A549 (cell line): ENCODE data around the gene NTNG2. TPM values are rescaled to one million over a fixed set of nuclear protein-coding genes. Genes with fewer than 3 reads are reported as not detected.

Experiments used
- ATAC-seq, 2 experiments: fragments of 200-7000 bp in 1 of 2; fragments of >200 bp in 1 of 2; cut with Nextera tagmentation in 1 of 2; cut with Tn5 transposase in 1 of 2; 3 replicates each; pipeline versions ENCODE4 v1.8.0 to v1.9.1; 2018 to 2020; ENCODE audit warnings: mild to moderate bottlenecking in 1 of 2, moderate library complexity in 1 of 2
- CTCF ChIA-PET: fragments of 300-600 bp; sonication (Branson Sonifier 250); formaldehyde crosslinking; extraction: SDS; loops from one replicate; lab custom pipeline; 2021; ENCODE audit warnings: antibody characterized with exemption, inconsistent platforms; lab: Yijun Ruan, JAX
- POLR2A ChIA-PET: fragments of 350-600 bp; formaldehyde crosslinking; extraction: SDS; loops from one replicate; lab custom pipeline; 2021; ENCODE audit warnings: antibody characterized with exemption, inconsistent platforms; lab: Yijun Ruan, JAX
- DNase-seq, 2 experiments: peaks; one replicate each; pipeline versions ENCODE4 v3.0.0 to v3.0.0-alpha.2; 2011 to 2016; ENCODE audit warnings: low read depth in 1 of 2, low spot score in 1 of 2
- FAIRE-seq: peaks from 2 replicates; lab custom pipeline; 2011; peaks lifted over from hg19 to GRCh38; lab: Jason Lieb, UNC
- H3K27ac ChIP-seq, 2 experiments: fragments of >200 bp; sonication (Bioruptor Twin); formaldehyde crosslinking; 3 replicates each; pipeline ENCODE4 v1.5.1; 2016 to 2017
- H3K4me1 ChIP-seq: fragments of >200 bp; sonication (Bioruptor Twin); formaldehyde crosslinking; 3 replicates; pipeline ENCODE4 v1.6.1; 2016
- H3K4me2 ChIP-seq: fragments of >200 bp; sonication (Bioruptor Twin); formaldehyde crosslinking; 3 replicates; pipeline ENCODE4 v1.6.1; 2016
- H3K4me3 ChIP-seq: fragments of >200 bp; sonication (Bioruptor Twin); formaldehyde crosslinking; 3 replicates; pipeline ENCODE4 v1.5.1; 2016
- H3K9me3 ChIP-seq: fragments of >200 bp; sonication (Bioruptor Twin); formaldehyde crosslinking; 3 replicates; pipeline ENCODE4 v1.6.1; 2016
- CBX2 ChIP-seq: fragments of 200-600 bp; sonication (generic); IDR thresholded peaks from 2 replicates; pipeline ENCODE4 v1.6.1; 2016; ENCODE audit warnings: low read depth, mild to moderate bottlenecking, borderline replicate concordance
- CHD2 ChIP-seq: fragments of 150-350 bp; IDR thresholded peaks from 2 replicates; pipeline ENCODE4 v1.6.1; 2014; ENCODE audit warnings: low read length; ENCODE audit not compliant: partially characterized antibody
- ESRRA ChIP-seq: fragments of 150-350 bp; IDR thresholded peaks from 2 replicates; pipeline ENCODE4 v1.6.1; 2014; ENCODE audit warnings: mild to moderate bottlenecking, low read length, borderline replicate concordance
- FOSB ChIP-seq: fragments of 250-450 bp; sonication (Bioruptor Pico); IDR thresholded peaks from 2 replicates; pipeline ENCODE4 v1.5.0; 2020; ENCODE audit warnings: mild to moderate bottlenecking, moderate library complexity
- FOSL2 ChIP-seq, 2 experiments: fragments of 450-650 bp in 1 of 2; fragments of >200 bp in 1 of 2; sonication (Bioruptor Twin) in 1 of 2; formaldehyde crosslinking; IDR thresholded peaks; 2 replicates each; pipeline versions ENCODE4 v1.5.0 to v1.6.1; 2016 to 2020; ENCODE audit warnings: mild to moderate bottlenecking in 1 of 2, moderate library complexity in 1 of 2
- GATA3 ChIP-seq: IDR thresholded peaks from 2 replicates; pipeline ENCODE4 v1.6.1; 2012; ENCODE audit warnings: borderline replicate concordance
- HDAC2 ChIP-seq: fragments of 200-600 bp; sonication (generic); IDR thresholded peaks from 2 replicates; pipeline ENCODE4 v1.6.1; 2016
- HOXB5 ChIP-seq: fragments of 250-450 bp; sonication (Bioruptor Pico); IDR thresholded peaks from 2 replicates; pipeline ENCODE4 v1.5.0; 2020; ENCODE audit warnings: mild to moderate bottlenecking, moderate library complexity
- JUNB ChIP-seq: fragments of >200 bp; sonication (Bioruptor Twin); formaldehyde crosslinking; IDR thresholded peaks from 2 replicates; pipeline ENCODE4 v1.6.1; 2016
- KDM1A ChIP-seq: fragments of 200-600 bp; sonication (generic); IDR thresholded peaks from 2 replicates; pipeline ENCODE4 v1.6.1; 2016; ENCODE audit warnings: low read depth, mild to moderate bottlenecking
- MYC ChIP-seq: IDR thresholded peaks from 2 replicates; pipeline ENCODE4 v1.6.1; 2012; ENCODE audit warnings: mild to moderate bottlenecking, inconsistent platforms, low read length, improper control_type of control experiment, borderline replicate concordance
- NFE2L2 ChIP-seq: fragments of 150-350 bp; conservative IDR thresholded peaks from 2 replicates; pipeline ENCODE4 v1.6.1; 2014; ENCODE audit warnings: low read length
- NR3C1 ChIP-seq: fragments of >200 bp; sonication (Bioruptor Twin); formaldehyde crosslinking; IDR thresholded peaks from 3 replicates; pipeline ENCODE4 v1.6.1; 2017
- RARB ChIP-seq: fragments of 250-450 bp; sonication (Bioruptor Pico); IDR thresholded peaks from 2 replicates; pipeline ENCODE4 v1.8.0; 2021; ENCODE audit warnings: mild to moderate bottlenecking, moderate library complexity
- SMC3 ChIP-seq: fragments of >200 bp; sonication (Bioruptor Twin); formaldehyde crosslinking; IDR thresholded peaks from 3 replicates; pipeline ENCODE4 v1.6.1; 2018; ENCODE audit warnings: inconsistent platforms
- SREBF2 ChIP-seq: fragments of 450-650 bp; IDR thresholded peaks from 2 replicates; pipeline ENCODE4 v1.6.1; 2014; ENCODE audit warnings: mild to moderate bottlenecking, moderate library complexity
- ZC3H11A ChIP-seq: fragments of 450-650 bp; IDR thresholded peaks from 2 replicates; pipeline ENCODE4 v1.6.1; 2014; ENCODE audit warnings: antibody characterized with exemption, mild to moderate bottlenecking
- ZNF302 ChIP-seq: fragments of 250-450 bp; sonication (Bioruptor Pico); IDR thresholded peaks from 2 replicates; pipeline ENCODE4 v1.9.0; 2021; ENCODE audit warnings: inconsistent platforms, mild to moderate bottlenecking, moderate library complexity
- WGBS: methylation state at CpG from one replicate; pipeline ENCODE4 v1.1.6; 2017; ENCODE audit errors: missing lambda C conversion rate; 5-methylcytosine and 5-hydroxymethylcytosine counted together
- polyA plus RNA-seq, 4 experiments: library from polyadenylated mRNA; depleted of rRNA in 3 of 4; stranded (reverse); fragments of >200 nt; fragmentation: RNase III in 1 of 4; extraction: RNeasy Plus Mini Kit Qiagen cat#74134 plus additional on column Dnase treatment in 1 of 4; gene quantifications; 2 replicates in 3 of 4; 3 replicates in 1 of 4; pipeline ENCODE4 v1.2.3, GENCODE V29; 2011 to 2017
- TF ChIP-seq, protein P1 (sequence below): IDR thresholded peaks from 2 replicates; pipeline ENCODE4 v1.6.1; 2012
- TF ChIP-seq, protein P2 (sequence below): fragments of 200-600 bp; sonication (generic); IDR thresholded peaks from 2 replicates; pipeline ENCODE4 v1.6.1; 2016; ENCODE audit warnings: antibody characterized with exemption, mild to moderate bottlenecking, moderate library complexity
- TF ChIP-seq, protein P3 (sequence below): fragments of 150-350 bp; IDR thresholded peaks from 2 replicates; pipeline ENCODE4 v1.6.1; 2014; ENCODE audit warnings: low read depth, mild to moderate bottlenecking, low read length

NTNG2 gene
- polyA plus RNA-seq, 2 of the 4 experiments (the other 2 are of a cell fraction): 0.52 to 1.0 TPM

DNA sequence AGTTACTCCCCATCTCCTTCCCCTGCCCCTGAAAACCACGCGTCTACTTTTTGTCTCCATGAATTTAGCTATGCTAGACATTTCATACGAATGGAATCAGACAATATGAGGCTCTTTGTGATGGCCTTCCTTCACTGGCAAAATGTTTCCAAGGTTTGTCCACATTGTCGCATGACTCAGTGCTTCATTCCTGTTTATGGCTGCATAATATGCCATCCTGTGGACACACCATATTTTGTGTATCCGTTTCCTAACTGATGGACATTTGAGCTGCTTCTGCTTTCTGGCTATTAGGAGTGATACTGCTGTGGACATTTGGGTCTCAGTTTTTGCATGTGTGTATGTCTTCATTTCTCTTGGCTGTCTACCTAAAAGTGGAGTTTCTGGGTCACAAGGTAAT, 14.5 kb downstream of the NTNG2 start:
- H3K9me3 ChIP-seq: no peaks in the 10 kb centered on the region
- no peak overlapping the region for H3K4me3 ChIP-seq
- DNase-seq (no peak), ATAC-seq (no peak), FAIRE-seq (no peak)
- CTCF ChIA-PET: interaction anchor here (0.7 to 1.5 kb wide), 6 partner anchors 8 to 92 kb away, joined by 3 to 10 read pairs (median 3); no protein-coding TSS in a partner anchor
- WGBS: 77% methylated on average over 5 of the region's 5 CpGs
- POLR2A ChIA-PET: no interaction called here
- H3K4me1 ChIP-seq: no peaks in the 10 kb centered on the region
- no peak overlapping the region for H3K4me2 ChIP-seq
- TF ChIP-seq GATA3: no peak
- TF ChIP-seq NFE2L2: no peak
- no peak for TF ChIP-seq FOSB (CRISPR knock-in tag)
- no peak for TF ChIP-seq ESRRA
- TF ChIP-seq MYC: no peak
- TF ChIP-seq, protein P1, sequence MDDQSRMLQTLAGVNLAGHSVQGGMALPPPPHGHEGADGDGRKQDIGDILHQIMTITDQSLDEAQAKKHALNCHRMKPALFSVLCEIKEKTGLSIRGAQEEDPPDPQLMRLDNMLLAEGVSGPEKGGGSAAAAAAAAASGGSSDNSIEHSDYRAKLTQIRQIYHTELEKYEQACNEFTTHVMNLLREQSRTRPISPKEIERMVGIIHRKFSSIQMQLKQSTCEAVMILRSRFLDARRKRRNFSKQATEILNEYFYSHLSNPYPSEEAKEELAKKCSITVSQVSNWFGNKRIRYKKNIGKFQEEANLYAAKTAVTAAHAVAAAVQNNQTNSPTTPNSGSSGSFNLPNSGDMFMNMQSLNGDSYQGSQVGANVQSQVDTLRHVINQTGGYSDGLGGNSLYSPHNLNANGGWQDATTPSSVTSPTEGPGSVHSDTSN: no peak
- no peak for TF ChIP-seq HDAC2
- no peak for TF ChIP-seq HOXB5 (CRISPR knock-in tag)
- TF ChIP-seq CHD2: no peak
- TF ChIP-seq ZNF302 (CRISPR knock-in tag): no peak
- TF ChIP-seq JUNB: no peak
- TF ChIP-seq CBX2: no peak
- TF ChIP-seq, protein P2, sequence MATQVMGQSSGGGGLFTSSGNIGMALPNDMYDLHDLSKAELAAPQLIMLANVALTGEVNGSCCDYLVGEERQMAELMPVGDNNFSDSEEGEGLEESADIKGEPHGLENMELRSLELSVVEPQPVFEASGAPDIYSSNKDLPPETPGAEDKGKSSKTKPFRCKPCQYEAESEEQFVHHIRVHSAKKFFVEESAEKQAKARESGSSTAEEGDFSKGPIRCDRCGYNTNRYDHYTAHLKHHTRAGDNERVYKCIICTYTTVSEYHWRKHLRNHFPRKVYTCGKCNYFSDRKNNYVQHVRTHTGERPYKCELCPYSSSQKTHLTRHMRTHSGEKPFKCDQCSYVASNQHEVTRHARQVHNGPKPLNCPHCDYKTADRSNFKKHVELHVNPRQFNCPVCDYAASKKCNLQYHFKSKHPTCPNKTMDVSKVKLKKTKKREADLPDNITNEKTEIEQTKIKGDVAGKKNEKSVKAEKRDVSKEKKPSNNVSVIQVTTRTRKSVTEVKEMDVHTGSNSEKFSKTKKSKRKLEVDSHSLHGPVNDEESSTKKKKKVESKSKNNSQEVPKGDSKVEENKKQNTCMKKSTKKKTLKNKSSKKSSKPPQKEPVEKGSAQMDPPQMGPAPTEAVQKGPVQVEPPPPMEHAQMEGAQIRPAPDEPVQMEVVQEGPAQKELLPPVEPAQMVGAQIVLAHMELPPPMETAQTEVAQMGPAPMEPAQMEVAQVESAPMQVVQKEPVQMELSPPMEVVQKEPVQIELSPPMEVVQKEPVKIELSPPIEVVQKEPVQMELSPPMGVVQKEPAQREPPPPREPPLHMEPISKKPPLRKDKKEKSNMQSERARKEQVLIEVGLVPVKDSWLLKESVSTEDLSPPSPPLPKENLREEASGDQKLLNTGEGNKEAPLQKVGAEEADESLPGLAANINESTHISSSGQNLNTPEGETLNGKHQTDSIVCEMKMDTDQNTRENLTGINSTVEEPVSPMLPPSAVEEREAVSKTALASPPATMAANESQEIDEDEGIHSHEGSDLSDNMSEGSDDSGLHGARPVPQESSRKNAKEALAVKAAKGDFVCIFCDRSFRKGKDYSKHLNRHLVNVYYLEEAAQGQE: no peak
- no peak for TF ChIP-seq KDM1A
- H3K27ac ChIP-seq: no peak overlapping the region

DNA sequence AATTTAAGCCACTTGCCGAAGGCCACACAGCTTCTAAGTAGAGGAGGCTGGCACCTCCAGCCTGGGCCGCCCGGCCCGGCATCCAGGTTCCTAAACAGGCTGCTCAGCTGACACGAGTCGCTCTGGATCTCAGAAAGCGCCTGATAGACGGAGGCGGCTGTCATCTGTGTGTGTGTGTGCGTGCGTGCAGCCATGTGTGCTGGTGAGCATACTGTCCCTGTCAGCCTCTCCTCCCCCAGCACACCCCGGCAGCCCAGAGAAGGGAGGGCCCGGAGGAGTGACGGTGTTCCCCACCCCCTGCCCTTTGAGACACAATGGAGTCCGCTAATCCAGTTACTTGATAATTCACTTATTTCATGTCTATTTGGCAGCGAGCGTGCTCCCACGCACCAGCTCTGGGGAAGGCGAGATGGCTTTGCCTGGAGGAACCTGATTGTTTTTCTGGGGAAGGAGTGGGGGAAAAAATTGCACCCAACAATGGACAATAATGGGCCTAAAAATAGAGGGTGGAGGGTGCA, 20.0 kb downstream of the NTNG2 start:
- no peak for ATAC-seq
- Histone ChIP-seq H3K27ac (no peak overlapping the region), H3K4me2 (no peak overlapping the region), H3K4me1 (no peaks in the 10 kb centered on the region), H3K4me3 (no peak overlapping the region), H3K9me3 (no peaks in the 10 kb centered on the region)
- 91% methylated on average over 16 of the region's 19 CpGs for WGBS
- TF ChIP-seq RARB (CRISPR knock-in tag): no peak
- FAIRE-seq: no peak
- no peak for DNase-seq
- ChIA-PET POLR2A (no interaction called here), CTCF (interaction anchor here (0.6 to 3.3 kb wide), 6 partner anchors 9 to 73 kb away, joined by 3 to 28 read pairs (median 6); no protein-coding TSS in a partner anchor)

DNA sequence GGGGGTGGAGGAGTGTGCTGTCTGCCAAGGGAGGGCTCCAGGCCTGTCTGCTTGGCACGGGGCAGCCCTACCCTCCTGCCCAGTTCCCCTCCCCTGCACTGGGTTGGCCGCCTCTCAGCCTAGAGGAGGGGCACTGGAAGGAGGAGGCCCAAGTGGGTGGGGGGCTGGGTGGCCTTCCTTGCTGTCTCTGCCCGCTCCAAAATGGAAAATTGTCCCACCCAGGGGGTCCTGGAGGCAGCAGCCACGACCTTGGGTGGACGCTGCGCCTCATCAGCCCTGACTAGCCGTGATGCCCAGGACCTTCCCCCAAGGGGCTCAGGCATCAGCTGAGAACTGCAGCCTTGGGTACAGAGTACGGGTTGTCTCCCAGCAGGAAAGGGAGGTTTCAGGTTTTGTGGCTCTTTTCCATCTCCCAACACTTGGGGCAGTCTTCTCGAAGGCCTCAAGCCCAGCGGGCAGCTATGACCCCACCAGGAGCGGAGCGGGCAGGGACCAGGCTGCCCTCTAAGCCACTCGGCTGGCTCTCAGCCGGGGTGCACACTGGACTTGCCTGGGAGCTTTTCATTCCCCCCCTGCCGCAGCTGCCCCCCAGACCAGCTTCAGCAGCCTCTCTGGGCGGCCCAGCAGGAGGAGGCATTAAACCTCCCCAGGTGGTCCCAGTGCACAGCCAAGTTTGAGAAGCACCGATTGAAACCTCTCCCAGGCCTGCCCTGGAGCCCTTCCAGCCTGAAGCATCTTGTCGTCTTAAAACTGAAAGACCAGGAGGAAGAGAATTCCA, 20.6 kb downstream of the NTNG2 start:
- ATAC-seq: peak; percentile 60 to 85; a peak in 4 of 6 replicates
- TF ChIP-seq SMC3 (no peak), ZC3H11A (no peak), FOSL2 (IDR thresholded peaks at IDR 0.05) (no peak), FOSL2 (CRISPR knock-in tag; IDR thresholded peaks at IDR 0.05) (no peak), NR3C1 (no peak), SREBF2 (no peak)
- TF ChIP-seq, protein P3, sequence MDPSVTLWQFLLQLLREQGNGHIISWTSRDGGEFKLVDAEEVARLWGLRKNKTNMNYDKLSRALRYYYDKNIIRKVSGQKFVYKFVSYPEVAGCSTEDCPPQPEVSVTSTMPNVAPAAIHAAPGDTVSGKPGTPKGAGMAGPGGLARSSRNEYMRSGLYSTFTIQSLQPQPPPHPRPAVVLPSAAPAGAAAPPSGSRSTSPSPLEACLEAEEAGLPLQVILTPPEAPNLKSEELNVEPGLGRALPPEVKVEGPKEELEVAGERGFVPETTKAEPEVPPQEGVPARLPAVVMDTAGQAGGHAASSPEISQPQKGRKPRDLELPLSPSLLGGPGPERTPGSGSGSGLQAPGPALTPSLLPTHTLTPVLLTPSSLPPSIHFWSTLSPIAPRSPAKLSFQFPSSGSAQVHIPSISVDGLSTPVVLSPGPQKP: no peak

More for the DNA sequence above, 20.6 kb downstream of the NTNG2 start:
- CTCF ChIA-PET: interaction anchor here (0.6 to 3.3 kb wide), 7 partner anchors 10 to 266 kb away, joined by 3 to 28 read pairs (median 4); no protein-coding TSS in a partner anchor
- peak in 1 of 2 experiments; percentile 26 for DNase-seq
- FAIRE-seq: no peak
- no peaks in the 10 kb centered on the region for H3K4me1 ChIP-seq
- POLR2A ChIA-PET: no interaction called here
- H3K9me3 ChIP-seq: no peaks in the 10 kb centered on the region
- H3K27ac ChIP-seq: no peak overlapping the region
- H3K4me3 ChIP-seq: no peak overlapping the region
- no peak overlapping the region for H3K4me2 ChIP-seq
- 38% methylated on average over 12 of the region's 18 CpGs for WGBS
